ENCODE data around the gene ZNF383.
A peak's percentile ranks its signal among the peaks of the same experiment; 100 is the strongest.
"Not testable (repeated sequence)": the region's sequence is repeated elsewhere in the genome, so short reads cannot be mapped to it uniquely, and the experiment has no call there.

Gene ZNF383

DNA sequence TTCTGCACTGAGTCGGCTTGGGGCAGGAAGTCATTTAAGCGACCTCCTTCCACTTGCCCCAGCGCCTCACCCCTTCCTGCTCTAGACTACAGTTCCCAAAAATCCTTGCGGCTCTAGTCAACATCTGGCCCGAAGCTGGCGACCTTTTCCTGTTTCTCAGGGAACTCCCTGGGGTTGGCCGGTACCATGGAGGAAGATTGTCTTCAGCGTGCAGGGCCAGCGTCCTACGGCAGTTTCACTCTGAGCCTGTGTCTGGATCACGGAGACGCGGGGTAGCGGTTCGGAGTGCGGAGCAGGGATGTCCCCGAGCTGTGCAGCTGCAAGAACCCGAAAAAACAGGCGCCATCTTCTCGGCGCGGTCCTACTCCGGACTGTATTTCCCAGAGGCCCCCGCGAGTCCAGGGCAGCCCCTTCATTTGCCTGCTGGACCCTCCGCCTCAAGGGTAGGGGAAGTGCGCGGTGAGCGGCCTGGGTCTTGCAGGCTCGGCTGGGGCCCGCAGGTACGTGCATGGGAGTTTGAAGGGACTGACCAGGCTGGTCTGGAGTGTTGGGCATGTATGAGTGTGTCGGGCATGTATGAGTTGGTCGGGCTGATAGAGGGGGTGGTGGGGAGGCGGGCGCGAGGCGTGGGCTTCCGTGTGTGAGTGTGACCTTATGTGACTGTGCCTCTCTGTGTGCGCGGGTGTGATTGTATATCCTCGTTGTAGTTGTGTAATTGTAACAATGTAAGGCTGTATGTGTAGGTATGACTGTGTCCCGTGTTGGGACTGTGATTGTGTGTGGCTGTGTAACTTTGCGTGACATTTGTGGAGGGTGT lies at the start of gene ZNF383:
Gene ZNF383, plus strand, starts transcription at position 440 of the 817 bp plus-strand sequence. CDS start 12,240 bp downstream, outside the sequence.
- peak; percentile 74 for DNase-seq (ENCODE audit: low read depth)

DNA sequence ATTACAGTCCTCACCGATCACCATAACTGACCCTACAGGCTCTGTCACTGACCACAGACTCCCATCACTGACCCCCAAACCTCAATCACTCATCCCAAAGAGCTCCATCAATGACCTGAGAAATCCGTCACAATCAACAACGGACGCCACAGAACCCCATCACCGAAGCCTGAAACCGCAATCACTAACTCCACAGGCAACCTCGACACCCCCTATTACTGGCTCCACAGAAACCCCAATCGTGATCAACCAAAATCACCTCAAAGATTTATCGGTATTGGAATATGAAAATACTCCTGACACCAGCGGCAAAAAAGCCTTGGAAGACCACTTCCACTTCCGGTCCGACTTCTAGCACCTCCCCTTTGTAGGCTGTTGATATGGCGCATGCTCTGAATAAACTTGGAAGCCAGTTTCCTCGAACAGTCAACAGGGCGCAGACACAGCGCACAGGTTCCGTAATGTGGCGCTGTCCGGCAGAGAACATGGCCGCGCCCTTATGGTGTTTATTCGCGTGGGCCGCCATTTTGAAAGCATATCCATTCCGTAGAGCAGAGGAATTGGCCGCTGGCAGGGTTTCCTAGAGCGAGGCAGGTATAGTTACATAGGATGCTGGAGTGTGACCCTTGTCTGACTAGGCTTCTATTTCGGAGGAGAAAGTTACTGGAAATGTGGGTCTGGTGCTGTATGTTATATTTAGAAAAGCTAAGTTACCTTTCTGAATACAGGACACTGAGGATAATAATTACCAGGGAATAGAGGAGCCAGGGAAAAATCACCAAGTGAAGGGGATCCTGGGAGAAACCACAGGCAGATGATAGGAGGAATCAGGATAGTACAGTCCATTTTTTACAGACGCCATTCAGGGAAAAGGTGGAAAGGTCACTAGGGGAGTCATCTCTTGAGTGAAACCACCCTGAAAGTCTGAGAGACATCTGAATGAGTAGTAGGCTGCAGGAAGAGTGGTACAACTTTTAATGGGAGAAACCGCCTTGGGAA lies 45.3 kb upstream of the ZNF383 start, which contains the start of gene ZNF585A:
Gene ZNF585A, minus strand, starts transcription at position 328 of the 999 bp plus-strand sequence. CDS start 2,785 bp downstream, outside the sequence.
- peak; percentile 78 for DNase-seq (ENCODE audit: low read depth)

DNA sequence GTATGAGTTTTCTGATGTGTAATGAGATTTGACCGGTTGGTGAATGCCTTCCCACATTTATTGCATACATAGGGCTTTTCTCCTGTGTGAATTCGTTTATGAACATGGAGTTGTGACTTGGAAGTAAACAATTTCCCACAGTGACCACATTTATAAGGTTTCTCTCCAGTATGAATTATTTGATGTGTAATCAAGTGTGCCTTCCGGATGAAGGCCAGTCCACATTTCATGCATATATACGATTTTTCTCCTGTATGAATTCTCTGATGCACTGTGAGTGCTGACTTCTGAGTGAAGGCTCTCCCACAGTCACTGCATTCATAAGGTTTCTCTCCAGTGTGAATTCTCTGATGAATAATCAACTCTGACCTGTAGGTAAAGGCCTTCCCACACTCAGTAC lies 31.9 kb upstream of the ZNF383 start:
- DNase-seq (ENCODE audit: low read depth), result not testable (repeated sequence)

DNA sequence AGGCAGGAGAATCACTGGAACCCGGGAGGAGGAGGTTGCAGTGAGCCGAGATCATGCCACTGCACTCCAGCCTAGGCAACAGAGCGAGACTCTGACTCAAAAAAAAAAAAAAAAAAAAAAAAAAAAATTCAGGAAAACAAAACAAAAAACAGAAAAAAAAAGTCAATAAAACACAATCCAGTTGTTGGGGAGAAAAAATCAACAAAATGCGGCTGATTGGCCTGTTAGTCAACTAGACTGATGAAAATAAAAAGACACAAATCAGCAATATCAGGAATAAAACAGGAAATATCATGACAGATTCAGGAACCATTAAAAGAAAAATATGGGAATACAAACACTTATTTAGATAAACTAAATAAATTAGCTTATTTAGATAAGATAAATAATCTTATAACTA lies 22.8 kb upstream of the ZNF383 start:
- not testable (repeated sequence) for DNase-seq (ENCODE audit: low read depth)

DNA sequence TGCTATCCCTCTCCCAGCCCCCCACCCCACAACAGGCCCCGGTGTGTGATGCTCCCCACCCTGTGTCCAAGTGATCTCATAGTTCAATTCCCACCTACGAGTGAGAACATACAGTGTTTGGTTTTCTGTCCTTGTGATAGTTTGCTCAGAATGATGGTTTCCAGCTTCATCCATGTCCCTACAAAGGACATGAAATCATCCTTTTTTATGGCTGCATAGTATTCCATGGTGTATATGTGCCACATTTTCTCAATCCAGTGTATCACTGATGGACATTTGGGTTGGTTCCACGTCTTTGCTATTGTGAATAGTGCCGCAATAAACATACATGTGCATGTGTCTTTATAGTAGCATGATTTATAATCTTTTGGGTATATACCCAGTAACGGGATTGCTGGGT lies 20.9 kb upstream of the ZNF383 start:
- DNase-seq (ENCODE audit: low read depth), result not testable (repeated sequence)

DNA sequence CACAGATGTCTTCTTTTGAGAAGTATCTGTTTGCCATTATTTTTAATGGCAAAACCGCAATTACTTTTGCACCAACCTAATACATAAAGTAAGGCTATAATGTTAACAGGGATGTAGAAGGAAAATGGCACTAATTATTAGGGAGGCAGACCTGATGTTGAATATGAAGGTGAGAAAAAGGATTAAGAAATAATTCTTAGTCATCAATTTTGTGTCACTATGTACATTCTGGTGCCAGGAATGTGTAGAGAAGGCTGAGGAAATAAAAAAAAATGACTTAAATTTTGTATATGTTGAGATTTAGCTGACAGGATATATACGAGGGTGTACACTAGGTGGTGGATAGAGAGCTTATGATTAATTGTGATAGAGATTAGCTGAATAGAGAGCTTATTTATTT lies 20.2 kb upstream of the ZNF383 start:
- DNase-seq (ENCODE audit: low read depth), result no peak

DNA sequence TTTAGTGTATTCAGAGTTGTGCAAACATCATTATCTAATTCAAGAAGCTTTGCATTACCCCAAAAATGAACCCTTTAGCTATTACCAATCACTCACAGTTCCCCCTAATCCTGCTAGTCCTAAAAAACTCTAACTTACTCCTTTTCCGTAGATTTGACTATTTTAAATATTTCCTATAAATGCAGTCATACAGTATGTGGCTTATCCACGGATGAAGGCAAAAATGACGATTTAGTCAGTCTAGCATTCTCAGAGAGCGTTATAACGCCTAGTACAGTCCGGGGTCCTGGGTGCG lies 587 bp upstream of the ZNF383 start:
- no peak for DNase-seq (ENCODE audit: low read depth)

DNA sequence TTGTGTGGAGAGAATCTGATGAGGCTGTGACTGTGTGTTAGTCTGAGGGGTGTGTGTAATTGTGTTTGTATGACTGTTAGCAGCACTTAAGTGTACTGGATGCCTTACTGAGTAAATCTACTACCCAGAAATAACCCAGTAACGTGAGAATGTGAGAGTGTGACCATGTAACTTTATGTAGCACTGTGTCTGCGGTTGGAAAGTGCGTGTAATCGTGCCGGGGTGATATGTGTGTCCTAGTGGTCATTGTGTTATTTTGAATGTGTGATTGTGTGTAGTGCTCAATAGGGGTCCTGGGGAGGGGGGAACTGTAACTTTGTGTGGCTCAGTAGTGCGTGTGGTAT lies 550 bp downstream of the ZNF383 start:
- no peak for DNase-seq (ENCODE audit: low read depth)

DNA sequence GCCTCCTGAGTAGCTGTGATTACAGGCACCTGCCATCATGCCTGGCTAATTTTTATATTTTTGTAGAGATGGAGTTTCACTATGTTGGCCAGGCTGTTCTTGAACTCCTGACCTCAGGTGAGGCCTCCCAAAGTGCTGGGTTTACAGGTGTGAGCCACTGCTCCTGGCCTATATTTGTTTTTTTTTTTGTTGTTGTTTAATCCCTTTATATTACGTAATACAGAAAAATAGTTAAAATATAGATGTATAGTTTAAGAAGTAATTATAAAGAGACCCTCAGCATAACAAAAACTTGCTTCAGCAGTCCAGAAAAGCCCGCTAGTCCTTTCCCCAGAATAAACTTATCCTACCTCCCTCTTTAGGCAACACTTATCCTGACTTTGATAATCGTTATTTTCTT lies 2.4 kb downstream of the ZNF383 start:
- no peak for DNase-seq (ENCODE audit: low read depth)

DNA sequence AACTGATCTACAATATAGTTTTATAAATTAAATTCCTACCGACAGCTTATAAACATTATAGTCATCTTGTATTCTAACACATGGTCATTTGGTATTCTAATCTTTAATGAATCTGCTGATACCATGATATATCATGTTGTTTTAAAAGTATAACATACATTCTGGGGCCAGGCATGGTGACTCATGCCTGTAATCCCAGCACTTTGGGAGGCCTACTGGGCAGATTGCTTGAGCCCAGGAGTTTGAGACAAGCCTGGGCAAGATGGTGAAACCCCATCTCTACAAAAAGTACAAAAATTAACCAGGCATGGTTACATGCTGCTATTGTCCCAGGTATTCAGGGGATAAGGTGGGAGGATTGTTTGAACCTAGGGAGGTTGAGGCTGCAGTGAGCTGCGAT lies 3.1 kb downstream of the ZNF383 start:
- DNase-seq (ENCODE audit: low read depth), result no peak

DNA sequence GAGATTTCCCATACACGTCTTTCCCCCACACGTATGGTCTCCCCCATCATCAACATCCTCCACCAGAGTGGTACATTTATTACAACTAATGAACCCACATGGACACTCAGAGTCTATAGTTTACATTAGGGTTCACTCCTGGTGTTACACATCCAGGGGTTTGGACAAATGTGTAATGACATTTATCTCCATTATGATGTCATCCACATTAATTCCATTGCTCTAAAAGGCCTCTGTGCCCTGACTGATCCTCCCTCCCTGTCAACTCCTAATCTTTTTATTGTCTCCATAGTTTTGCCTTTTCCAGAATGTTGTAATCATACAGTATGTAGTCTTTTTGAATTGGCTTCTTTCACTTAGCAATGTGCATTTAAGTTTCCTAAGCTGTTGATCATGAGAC lies 8.2 kb downstream of the ZNF383 start:
- DNase-seq (ENCODE audit: low read depth), result no peak

DNA sequence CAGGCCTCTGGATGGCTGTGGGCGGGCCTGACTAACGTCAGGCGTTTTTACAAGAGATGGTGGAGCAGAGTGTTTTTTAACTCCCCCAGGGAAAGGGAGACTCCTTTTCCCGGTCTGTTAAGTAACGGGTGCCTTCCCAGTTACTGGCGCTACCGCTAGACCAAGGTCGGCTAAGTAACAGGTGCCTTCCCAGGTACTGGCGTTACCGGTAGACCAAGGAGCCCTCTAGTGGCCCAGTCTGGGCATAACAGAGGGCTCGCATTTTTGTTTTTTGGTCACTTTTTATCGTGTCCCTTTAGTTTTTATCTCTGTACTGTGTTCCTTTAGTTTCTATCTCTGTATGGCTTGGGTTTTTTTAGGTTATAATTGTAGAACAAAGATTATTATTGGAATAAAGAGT lies 10.0 kb downstream of the ZNF383 start:
- no peak for DNase-seq (ENCODE audit: low read depth)

DNA sequence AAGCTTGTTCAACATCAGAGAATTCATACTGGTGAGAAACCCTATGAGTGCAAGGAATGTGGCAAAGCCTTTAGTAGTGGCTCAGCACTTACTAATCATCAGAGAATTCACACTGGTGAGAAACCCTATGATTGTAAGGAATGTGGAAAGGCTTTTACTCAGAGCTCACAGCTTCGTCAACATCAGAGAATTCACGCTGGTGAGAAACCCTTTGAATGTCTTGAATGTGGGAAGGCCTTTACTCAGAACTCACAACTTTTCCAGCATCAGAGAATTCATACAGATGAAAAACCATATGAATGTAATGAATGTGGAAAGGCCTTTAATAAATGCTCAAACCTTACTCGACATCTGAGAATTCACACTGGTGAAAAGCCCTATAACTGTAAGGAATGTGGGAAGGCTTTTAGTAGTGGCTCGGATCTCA lies 25.2 kb downstream of the ZNF383 start:
- DNase-seq (ENCODE audit: low read depth), result no peak

DNA sequence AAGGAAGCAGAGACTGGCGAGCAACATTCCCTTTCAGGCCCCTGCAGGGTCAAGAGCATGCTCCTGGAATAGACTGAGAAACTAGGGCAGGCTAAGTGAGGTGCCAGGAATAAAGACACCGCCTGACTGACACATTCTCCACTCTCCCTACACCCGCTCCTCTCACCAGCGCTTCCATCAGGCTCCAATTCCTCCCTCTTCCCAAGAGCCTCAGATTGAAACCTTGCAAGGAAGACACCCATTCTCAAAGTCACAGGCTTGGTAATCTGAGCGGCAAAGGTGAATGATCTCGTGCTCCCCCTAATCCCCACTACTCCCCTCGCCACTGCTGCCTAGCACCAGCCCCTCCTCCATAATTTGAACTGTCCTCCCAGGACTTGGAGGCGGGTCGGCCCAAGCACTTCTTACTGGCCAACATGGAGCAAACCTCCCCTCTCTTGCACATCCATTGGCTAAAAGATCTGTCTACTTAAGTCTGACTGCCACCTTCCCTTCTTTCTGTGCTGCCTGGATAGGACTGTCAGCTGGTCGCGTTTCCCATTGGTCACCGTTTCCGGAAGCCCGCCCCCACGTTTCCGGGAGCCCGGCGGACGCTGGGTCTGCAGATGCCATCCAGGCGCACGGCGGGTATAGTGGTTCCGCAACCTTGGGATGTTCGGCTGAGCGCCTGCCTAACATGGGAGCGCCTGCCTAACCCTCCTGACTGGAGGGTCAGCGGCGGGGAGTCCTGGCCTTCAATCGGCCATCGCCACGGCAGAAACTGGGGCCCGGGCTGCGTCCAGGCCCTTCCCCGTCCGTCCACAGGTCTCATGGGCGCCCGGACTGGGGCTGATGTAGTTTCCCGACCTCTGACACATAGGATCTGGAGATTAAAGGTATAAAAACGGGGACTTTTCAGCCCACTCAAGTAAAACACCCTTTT lies 33.6 kb downstream of the ZNF383 start:
- DNase-seq (ENCODE audit: low read depth), result no peak

DNA sequence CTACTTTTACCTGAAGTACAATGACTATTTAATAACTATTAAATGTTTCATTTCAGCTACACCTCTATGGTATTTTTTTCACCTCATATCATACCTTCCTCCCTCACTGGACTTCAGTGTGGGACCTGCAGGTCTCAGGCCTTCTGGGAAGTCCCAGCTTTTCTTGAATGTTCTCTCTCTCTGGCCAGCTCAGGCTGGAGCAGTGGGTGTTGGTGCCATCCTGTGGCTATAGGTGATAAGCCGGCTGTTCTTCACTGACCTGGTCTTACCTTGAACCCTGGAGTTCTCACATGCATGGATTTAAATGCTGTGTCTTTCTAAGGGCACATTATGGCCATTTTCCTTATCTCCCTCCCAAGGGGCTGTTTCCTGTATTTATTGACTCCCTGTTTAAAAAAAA lies 45.0 kb downstream of the ZNF383 start:
- DNase-seq (ENCODE audit: low read depth), result not testable (repeated sequence)

DNA sequence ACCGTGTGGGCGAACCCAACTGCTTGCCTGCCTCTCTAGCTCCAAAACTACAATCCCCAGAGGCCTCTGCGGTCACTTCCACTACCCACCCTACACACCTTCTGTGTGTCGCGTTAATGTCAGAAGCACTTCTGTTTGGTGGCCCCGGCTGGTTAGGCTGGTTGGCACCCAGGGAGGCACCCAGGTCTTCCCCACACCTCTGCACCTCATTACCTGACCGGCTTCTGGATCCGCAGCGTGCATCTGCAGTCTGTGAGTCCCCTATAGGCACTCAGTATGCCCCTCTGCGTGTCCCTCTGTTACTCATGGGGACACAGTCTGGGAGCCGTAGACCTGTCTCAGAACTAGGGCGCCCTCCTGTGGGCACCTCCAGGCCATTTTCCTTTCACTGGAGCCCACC lies 49.0 kb downstream of the ZNF383 start:
- DNase-seq (ENCODE audit: low read depth), result not testable (repeated sequence)

DNA sequence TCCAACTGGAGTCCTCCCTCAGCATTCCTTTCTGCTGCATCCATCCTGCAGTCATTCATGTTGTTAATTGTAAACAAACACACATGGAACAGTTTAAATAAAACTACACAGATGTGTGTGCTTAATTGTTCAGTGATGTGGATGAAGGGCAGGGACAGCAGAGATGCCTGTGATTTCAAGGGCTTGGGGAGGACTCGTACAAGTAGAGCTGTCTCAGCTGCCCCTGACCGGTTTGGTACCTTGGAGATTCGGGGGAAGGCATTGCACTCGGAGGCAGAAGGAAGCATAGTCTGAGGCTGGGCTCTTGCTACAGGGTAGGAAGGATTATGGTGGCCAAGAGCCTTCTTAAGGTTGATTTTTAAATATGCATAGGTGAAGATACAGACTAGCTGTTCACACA lies 49.7 kb downstream of the ZNF383 start:
- DNase-seq (ENCODE audit: low read depth), result not testable (repeated sequence)

DNA sequence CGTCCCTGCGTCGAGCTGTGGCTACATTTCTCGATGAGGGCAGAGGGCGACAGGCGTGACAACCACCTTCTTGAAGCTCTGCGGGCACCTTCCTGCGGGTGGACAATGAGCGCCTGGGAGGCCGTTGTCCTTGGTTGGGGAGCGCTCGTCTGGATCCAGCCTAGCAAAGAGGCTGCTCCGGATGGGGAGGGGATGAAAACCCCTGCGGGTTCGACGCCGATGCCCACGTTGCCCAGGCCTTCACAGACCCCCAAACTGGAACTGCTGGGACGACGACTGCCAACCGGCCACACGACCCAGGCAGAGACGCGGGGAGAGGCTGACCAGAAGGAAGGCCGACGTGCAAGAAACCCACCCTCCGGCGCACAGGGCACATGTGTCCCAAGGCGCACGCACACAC lies 62.6 kb downstream of the ZNF383 start:
- not testable (repeated sequence) for DNase-seq (ENCODE audit: low read depth)

DNA sequence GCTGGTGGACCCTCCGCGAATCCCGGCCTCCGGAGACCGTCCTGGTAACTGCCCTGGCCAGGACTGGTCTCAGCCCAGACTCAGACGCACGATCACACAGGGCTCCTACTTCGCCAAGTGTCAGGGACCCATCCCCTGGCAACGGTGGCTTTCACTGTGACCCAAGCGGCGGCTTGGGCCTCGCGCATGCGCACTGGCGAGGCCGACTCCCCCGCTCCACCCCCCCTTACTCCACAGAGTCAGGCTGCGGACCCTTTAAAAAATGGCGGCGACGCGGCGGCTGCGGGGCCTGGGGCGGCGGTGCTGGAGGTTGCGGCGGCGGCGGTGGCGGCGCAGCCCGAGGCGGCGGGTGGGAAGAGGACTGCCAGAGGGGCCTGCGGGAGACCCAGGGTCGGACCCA lies 66.0 kb downstream of the ZNF383 start:
- DNase-seq (ENCODE audit: low read depth), result not testable (repeated sequence)

DNA sequence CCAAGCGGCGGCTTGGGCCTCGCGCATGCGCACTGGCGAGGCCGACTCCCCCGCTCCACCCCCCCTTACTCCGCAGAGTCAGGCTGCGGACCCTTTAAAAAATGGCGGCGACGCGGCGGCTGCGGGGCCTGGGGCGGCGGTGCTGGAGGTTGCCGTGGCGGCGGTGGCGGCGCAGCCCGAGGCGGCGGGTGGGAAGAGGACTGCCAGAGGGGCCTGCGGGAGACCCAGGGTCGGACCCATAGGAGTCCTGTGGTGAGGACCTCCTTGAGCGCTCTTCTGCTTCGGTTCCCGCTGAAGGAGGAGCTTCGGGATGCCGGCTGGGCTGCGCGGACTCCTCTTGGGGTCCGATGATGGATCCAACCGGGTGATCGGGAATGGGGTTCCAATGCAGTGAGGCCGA lies 71.2 kb downstream of the ZNF383 start:
- not testable (repeated sequence) for DNase-seq (ENCODE audit: low read depth)

DNA sequence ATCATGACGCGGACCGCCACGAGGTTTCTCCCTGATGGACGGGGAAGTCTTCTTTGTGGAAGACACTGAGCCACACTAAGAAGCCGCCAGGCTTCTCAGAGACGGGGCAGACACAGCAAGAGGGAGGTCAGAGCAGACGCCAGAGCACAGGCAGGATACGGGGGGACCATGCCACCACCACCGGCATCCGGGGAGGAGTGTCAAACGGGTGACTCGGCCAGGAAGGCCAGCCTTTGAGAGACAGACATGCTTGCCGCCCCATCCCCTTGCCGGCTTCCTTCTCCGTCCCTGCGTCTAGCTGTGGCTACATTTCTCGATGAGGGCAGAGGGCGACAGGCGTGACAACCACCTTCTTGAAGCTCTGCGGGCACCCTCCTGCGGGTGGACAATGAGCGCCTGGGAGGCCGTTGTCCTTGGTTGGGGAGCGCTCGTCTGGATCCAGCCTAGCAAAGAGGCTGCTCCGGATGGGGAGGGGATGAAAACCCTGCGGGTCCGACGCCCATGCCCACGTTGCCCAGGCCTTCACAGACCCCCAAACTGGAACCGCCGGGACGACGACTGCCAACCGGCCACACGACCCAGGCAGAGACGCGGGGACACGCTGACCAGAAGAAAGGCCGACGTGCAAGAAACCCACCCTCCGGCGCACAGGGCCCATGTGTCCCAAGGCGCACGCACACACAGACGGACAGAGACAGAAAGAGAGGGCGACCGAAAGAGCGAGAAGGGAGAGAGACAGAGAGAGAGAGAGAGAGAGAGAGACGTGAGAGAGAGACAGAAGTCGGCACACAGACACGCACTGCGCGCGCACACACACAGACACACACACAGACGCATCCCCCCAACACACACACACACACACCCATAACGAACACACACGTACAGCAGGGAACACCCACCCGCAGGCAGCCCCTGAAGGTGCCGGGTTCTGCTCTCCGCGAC lies 75.3 kb downstream of the ZNF383 start:
- not testable (repeated sequence) for DNase-seq (ENCODE audit: low read depth)

Data from stimulated activated CD8-positive, alpha-beta memory T cell treated with anti-CD3 and anti-CD28 coated beads, Interleukin-4, amount 100 ng/mL, for 24 hours (primary cell).